HepG2 (cell line): ENCODE measurements around the gene ETV6.

Source experiments
- AKNA ChIP-seq: sonication (generic); formaldehyde crosslinking; IDR thresholded peaks from 2 replicates; pipeline ENCODE4 v1.4.0; 2020; ENCODE audit warnings: missing genetic modification reagents, borderline replicate concordance
- CTCF ChIP-seq: sonication (generic); formaldehyde crosslinking; IDR thresholded peaks from 2 replicates; pipeline ENCODE4 v1.5.0; 2020; ENCODE audit warnings: mild to moderate bottlenecking, missing genetic modification reagents, moderate library complexity
- E2F1 ChIP-seq: sonication (generic); formaldehyde crosslinking; IDR thresholded peaks from 2 replicates; pipeline ENCODE4 v1.5.0; 2020; ENCODE audit warnings: missing genetic modification reagents
- FOXJ3 ChIP-seq: sonication (generic); formaldehyde crosslinking; IDR thresholded peaks from 2 replicates; pipeline ENCODE4 v1.4.0; 2020; ENCODE audit warnings: missing genetic modification reagents, mild to moderate bottlenecking, borderline replicate concordance
- MIXL1 ChIP-seq: IDR thresholded peaks from 2 replicates; pipeline ENCODE4 v1.6.1; 2016
- ZFP1 ChIP-seq: IDR thresholded peaks from 2 replicates; pipeline ENCODE4 v1.6.1; 2016
- ZNF263 ChIP-seq: sonication (generic); formaldehyde crosslinking; IDR thresholded peaks from 2 replicates; pipeline ENCODE4 v1.4.0; 2020; ENCODE audit warnings: missing genetic modification reagents
- ZNF274 ChIP-seq: sonication (generic); formaldehyde crosslinking; IDR thresholded peaks from 2 replicates; pipeline ENCODE4 v1.5.1; 2020; ENCODE audit warnings: mild to moderate bottlenecking, missing genetic modification reagents
- ZNF557 ChIP-seq: sonication (generic); formaldehyde crosslinking; IDR thresholded peaks from 2 replicates; pipeline ENCODE4 v1.4.0; 2020; ENCODE audit warnings: missing genetic modification reagents

GRCh38 chr12:11731455-11731854, 82.0 kb downstream of the ETV6 start:
- TF ChIP-seq CTCF (CRISPR knock-in tag) (no peak), AKNA (CRISPR knock-in tag) (no peak), ZNF557 (CRISPR knock-in tag) (no peak), ZNF274 (no peak), FOXJ3 (CRISPR knock-in tag) (no peak), ZFP1 (CRISPR knock-in tag) (no peak), ZNF263 (CRISPR knock-in tag) (no peak), MIXL1 (no peak), E2F1 (CRISPR knock-in tag) (no peak)
